ENCODE results near the gene GLIS1. TPM values are rescaled to one million over a fixed set of nuclear protein-coding genes. Genes with fewer than 3 reads are reported as not detected.

Gene GLIS1
- total and polyA plus RNA-seq, 10 of the 15 experiments (the other 5 are each of a cell fraction or from before 2014, with no cell fraction given), result not detected

DNA sequence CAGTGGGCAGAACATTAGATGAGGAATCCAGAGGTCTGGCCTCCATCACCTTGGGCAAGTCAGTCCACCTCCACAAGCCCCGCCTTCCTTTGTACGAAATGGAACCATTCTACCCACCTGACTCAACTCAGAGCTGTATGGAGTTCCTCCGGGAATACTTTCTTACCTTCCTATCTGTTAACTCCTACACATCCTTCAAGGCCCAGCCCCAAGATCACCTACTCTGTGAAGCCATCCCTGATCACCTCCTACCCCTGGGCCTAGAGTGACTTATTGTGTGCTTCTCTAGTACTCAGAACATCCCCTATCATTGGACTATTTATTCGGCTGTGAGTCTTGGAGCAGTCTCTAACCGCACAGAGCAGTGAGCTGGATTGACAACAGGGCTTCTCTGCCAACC is 66.7 kb downstream of the GLIS1 start:
- intact Hi-C loops (cut with micrococcal nuclease; ENCODE audit: unreplicated experiment) (no loop called here), in situ Hi-C loops (cut with MboI) (no loop called here)
- Histone ChIP-seq H3K4me1 (ENCODE audit: control insufficient read depth, insufficient read depth, low read length) (no peaks in the 10 kb centered on the region), H3K4me2 (ENCODE audit: control insufficient read depth, insufficient read depth) (no peak overlapping the region), H3K9ac (ENCODE audit: control insufficient read depth, insufficient read depth, low read length) (no peak overlapping the region), H3K9me3 (replicated peaks; ENCODE audit: control insufficient read depth, insufficient read depth, low read length) (no peaks in the 10 kb centered on the region), H3K79me2 (ENCODE audit: control insufficient read depth, insufficient read depth, low read length) (no peaks in the 10 kb centered on the region), H2AFZ (ENCODE audit: control insufficient read depth, low read depth, low read length) (no peak overlapping the region), H3K36me3 (ENCODE audit: control insufficient read depth in 2 of 2, insufficient read depth in 2 of 2, low read length in 1 of 2) (no peaks in the 10 kb centered on the region), H3K27me3 (replicated peaks in 1 of 2; ENCODE audit: control insufficient read depth in 2 of 2, insufficient read depth in 2 of 2, low read length in 1 of 2) (0 out of 4 replicates have a peak, but pooled peaks cover 0 to 3% of the 10 kb centered on the region in 2 experiments), H4K20me1 (ENCODE audit: control insufficient read depth, insufficient read depth) (no peaks in the 10 kb centered on the region), H3K27ac (ENCODE audit: control insufficient read depth, insufficient read depth) (no peak overlapping the region), H3K4me3 (no peak overlapping the region)
- RAD21 ChIA-PET (ENCODE audit: unreplicated experiment), result no interaction called here
- TF ChIP-seq TCF7 (IDR thresholded peaks at IDR 0.05; ENCODE audit: borderline replicate concordance) (no peak), ZNF274 (IDR thresholded peaks at IDR 0.05; ENCODE audit: insufficient read depth, insufficient read length) (no peak), RAD21 (IDR thresholded peaks at IDR 0.05; ENCODE audit: insufficient read depth, low read depth, low read length) (no peak), CBX3 (IDR thresholded peaks at IDR 0.05; ENCODE audit: borderline replicate concordance, low read depth) (no peak), SRF (IDR thresholded peaks at IDR 0.05; ENCODE audit: low read depth in 2 of 2, low read length in 2 of 2) (no peak), PAX8 (IDR thresholded peaks at IDR 0.05) (no peak), JUND (IDR thresholded peaks at IDR 0.05; ENCODE audit: low read depth, low read length) (no peak), EGR1 (IDR thresholded peaks at IDR 0.05; ENCODE audit: borderline replicate concordance in 1 of 2, low read depth in 2 of 2, low read length in 2 of 2) (no peak), NFIC (IDR thresholded peaks at IDR 0.05; ENCODE audit: low read depth, low read length) (no peak), MTA3 (IDR thresholded peaks at IDR 0.05; ENCODE audit: borderline replicate concordance, low read length) (no peak)
- TF ChIP-seq, protein P1, sequence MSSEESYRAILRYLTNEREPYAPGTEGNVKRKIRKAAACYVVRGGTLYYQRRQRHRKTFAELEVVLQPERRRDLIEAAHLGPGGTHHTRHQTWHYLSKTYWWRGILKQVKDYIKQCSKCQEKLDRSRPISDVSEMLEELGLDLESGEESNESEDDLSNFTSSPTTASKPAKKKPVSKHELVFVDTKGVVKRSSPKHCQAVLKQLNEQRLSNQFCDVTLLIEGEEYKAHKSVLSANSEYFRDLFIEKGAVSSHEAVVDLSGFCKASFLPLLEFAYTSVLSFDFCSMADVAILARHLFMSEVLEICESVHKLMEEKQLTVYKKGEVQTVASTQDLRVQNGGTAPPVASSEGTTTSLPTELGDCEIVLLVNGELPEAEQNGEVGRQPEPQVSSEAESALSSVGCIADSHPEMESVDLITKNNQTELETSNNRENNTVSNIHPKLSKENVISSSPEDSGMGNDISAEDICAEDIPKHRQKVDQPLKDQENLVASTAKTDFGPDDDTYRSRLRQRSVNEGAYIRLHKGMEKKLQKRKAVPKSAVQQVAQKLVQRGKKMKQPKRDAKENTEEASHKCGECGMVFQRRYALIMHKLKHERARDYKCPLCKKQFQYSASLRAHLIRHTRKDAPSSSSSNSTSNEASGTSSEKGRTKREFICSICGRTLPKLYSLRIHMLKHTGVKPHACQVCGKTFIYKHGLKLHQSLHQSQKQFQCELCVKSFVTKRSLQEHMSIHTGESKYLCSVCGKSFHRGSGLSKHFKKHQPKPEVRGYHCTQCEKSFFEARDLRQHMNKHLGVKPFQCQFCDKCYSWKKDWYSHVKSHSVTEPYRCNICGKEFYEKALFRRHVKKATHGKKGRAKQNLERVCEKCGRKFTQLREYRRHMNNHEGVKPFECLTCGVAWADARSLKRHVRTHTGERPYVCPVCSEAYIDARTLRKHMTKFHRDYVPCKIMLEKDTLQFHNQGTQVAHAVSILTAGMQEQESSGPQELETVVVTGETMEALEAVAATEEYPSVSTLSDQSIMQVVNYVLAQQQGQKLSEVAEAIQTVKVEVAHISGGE (CRISPR knock-in tag; IDR thresholded peaks at IDR 0.05), result no peak
- DNase-seq (ENCODE audit: low read depth, low spot score) (no peak), ATAC-seq (no peak), FAIRE-seq (no peak)
- CTCF ChIA-PET, result no interaction called here
- 39% methylated on average over 5 of the region's 5 CpGs for WGBS (ENCODE audit: insufficient coverage, insufficient replicate concordance, low lambda C conversion rate, missing lambda C conversion rate)
- POLR2A ChIA-PET, result no interaction called here
- SMC1A ChIA-PET (ENCODE audit: uncharacterized antibody, unreplicated experiment), result no interaction called here
- no TSS peak for BruUV-seq (replicated peaks)

Data from GM12878 (cell line).